Endothelial cell (in vitro differentiated cells): ENCODE measurements around the gene ABITRAM. TPM values are rescaled to one million over a fixed set of nuclear protein-coding genes. Genes with fewer than 3 reads are reported as not detected.
"Not testable (repeated sequence)": the region's sequence is repeated elsewhere in the genome, so short reads cannot be mapped to it uniquely, and the experiment has no call there.

Experiments
- DNase-seq: peaks from one replicate; pipeline ENCODE4 v3.0.0; 2021; ENCODE audit warnings: low spot score
- H3K27ac Mint-ChIP-seq: one replicate; pipeline ENCODE4 v1.8.0; 2021; ENCODE audit warnings: mixed read lengths, inconsistent platforms; ENCODE audit not compliant: unreplicated experiment
- H3K27me3 Mint-ChIP-seq: one replicate; pipeline ENCODE4 v1.8.0; 2021; ENCODE audit warnings: mild to moderate bottlenecking, moderate library complexity, mixed read lengths, inconsistent platforms; ENCODE audit not compliant: unreplicated experiment
- H3K36me3 Mint-ChIP-seq: one replicate; pipeline ENCODE4 v1.8.0; 2021; ENCODE audit warnings: mild to moderate bottlenecking, low read depth, mixed read lengths, inconsistent platforms; ENCODE audit not compliant: unreplicated experiment
- H3K4me1 Mint-ChIP-seq: one replicate; pipeline ENCODE4 v1.8.0; 2021; ENCODE audit warnings: mild to moderate bottlenecking, mixed read lengths, inconsistent platforms; ENCODE audit not compliant: unreplicated experiment
- H3K4me3 Mint-ChIP-seq: one replicate; pipeline ENCODE4 v1.8.0; 2021; ENCODE audit warnings: mild to moderate bottlenecking, mixed read lengths, inconsistent platforms; ENCODE audit not compliant: unreplicated experiment
- H3K9me3 Mint-ChIP-seq: one replicate; pipeline ENCODE4 v1.8.0; 2021; ENCODE audit warnings: mixed read lengths, inconsistent platforms; ENCODE audit not compliant: unreplicated experiment
- CTCF ChIP-seq: fragments of 200-600 bp; sonication (generic); IDR thresholded peaks from one replicate; pipeline ENCODE4 v1.5.0; 2021; ENCODE audit warnings: antibody characterized with exemption; ENCODE audit not compliant: unreplicated experiment
- total RNA-seq: library from RNA; stranded (reverse); fragmentation: NEBNext Ultra II Directional; extraction: Animal tissue kit (Norgen Biotek cat#: 25700); gene quantifications from one replicate; pipeline ENCODE4 v1.2.1, GENCODE V29; 2021; ENCODE audit not compliant: unreplicated experiment

The ABITRAM gene
- total RNA-seq, 1 donor from 2014 or later: 14.8 TPM

GRCh38 chr9:108960331-108960730, 26.1 kb downstream of the ABITRAM start:
- Mint-ChIP-seq H3K36me3 (no peaks in the 10 kb centered on the region), H3K4me3 (no peak overlapping the region), H3K9me3 (no peaks in the 10 kb centered on the region), H3K4me1 (peaks cover 10% of the 10 kb centered on the region), H3K27me3 (no peaks in the 10 kb centered on the region), H3K27ac (no peak overlapping the region)
- TF ChIP-seq CTCF: no peak
- DNase-seq: no peak

- no peak for TF ChIP-seq CTCF
- Mint-ChIP-seq H3K27ac (no peak overlapping the region), H3K9me3 (no peaks in the 10 kb centered on the region), H3K27me3 (no peaks in the 10 kb centered on the region), H3K36me3 (no peaks in the 10 kb centered on the region), H3K4me3 (no peak overlapping the region), H3K4me1 (peaks cover 10% of the 10 kb centered on the region)
- DNase-seq: no peak
Observed at GRCh38 chr9:108961151-108961550, 27.0 kb downstream of the ABITRAM start.

GRCh38 chr9:108963459-108964143, 29.4 kb downstream of the ABITRAM start:
- Mint-ChIP-seq H3K4me3 (no peak overlapping the region), H3K4me1 (peaks cover 10% of the 10 kb centered on the region), H3K9me3 (no peaks in the 10 kb centered on the region), H3K36me3 (no peaks in the 10 kb centered on the region), H3K27ac (no peak overlapping the region), H3K27me3 (no peaks in the 10 kb centered on the region)
- no peak for TF ChIP-seq CTCF
- DNase-seq: no peak

GRCh38 chr9:108967916-108968315, 33.7 kb downstream of the ABITRAM start:
- Mint-ChIP-seq H3K4me1 (no peaks in the 10 kb centered on the region), H3K27ac (no peak overlapping the region), H3K36me3 (peaks cover 13% of the 10 kb centered on the region), H3K9me3 (no peaks in the 10 kb centered on the region), H3K4me3 (no peak overlapping the region), H3K27me3 (no peaks in the 10 kb centered on the region)
- no peak for DNase-seq
- TF ChIP-seq CTCF: no peak

- not testable (repeated sequence) for H3K27ac Mint-ChIP-seq, H3K9me3 Mint-ChIP-seq, H3K4me3 Mint-ChIP-seq, H3K4me1 Mint-ChIP-seq, DNase-seq, H3K27me3 Mint-ChIP-seq
- H3K36me3 Mint-ChIP-seq: peaks cover 13% of the 10 kb centered on the region
Observed at GRCh38 chr9:108971392-108971791, 37.2 kb downstream of the ABITRAM start.
